H9 (cell line): ENCODE measurements around the gene LILRA5. TPM values are rescaled to one million over a fixed set of nuclear protein-coding genes. Genes with fewer than 3 reads are reported as not detected.
"Not testable (repeated sequence)": the region's sequence is repeated elsewhere in the genome, so short reads cannot be mapped to it uniquely, and the experiment has no call there.

Experiments used
- DNase-seq: peaks from one replicate; pipeline ENCODE4 v3.0.0-alpha.2; 2017
- H2AFZ ChIP-seq: one replicate; pipeline ENCODE4 v1.6.1; 2013; ENCODE audit warnings: mild to moderate bottlenecking, low read length, control low read depth, moderate library complexity
- H2AK5ac ChIP-seq: 2 replicates; pipeline ENCODE4 v1.6.1; 2013; ENCODE audit warnings: low read length, control low read depth, mixed read lengths; ENCODE audit not compliant: insufficient read length
- H2BK120ac ChIP-seq: one replicate; pipeline ENCODE4 v1.6.1; 2013; ENCODE audit warnings: low read depth, mild to moderate bottlenecking, low read length, control low read depth, inconsistent platforms; ENCODE audit not compliant: poor library complexity, severe bottlenecking
- H2BK12ac ChIP-seq: 2 replicates; pipeline ENCODE4 v1.6.1; 2013; ENCODE audit warnings: low read length, control low read depth, mixed read lengths, low read depth; ENCODE audit not compliant: insufficient read length
- H2BK15ac ChIP-seq: 2 replicates; pipeline ENCODE4 v1.6.1; 2013; ENCODE audit warnings: low read depth, low read length, control low read depth
- H2BK20ac ChIP-seq: one replicate; pipeline ENCODE4 v1.6.1; 2013; ENCODE audit warnings: low read depth, mild to moderate bottlenecking, low read length, control low read depth, inconsistent platforms; ENCODE audit not compliant: poor library complexity, severe bottlenecking
- H2BK5ac ChIP-seq: 2 replicates; pipeline ENCODE4 v1.6.1; 2013; ENCODE audit warnings: low read length, control low read depth, mixed read lengths; ENCODE audit not compliant: insufficient read length
- H3K14ac ChIP-seq: 2 replicates; pipeline ENCODE4 v1.6.1; 2013; ENCODE audit warnings: low read length, control low read depth; ENCODE audit not compliant: insufficient read depth
- H3K18ac ChIP-seq: 2 replicates; pipeline ENCODE4 v1.6.1; 2013; ENCODE audit warnings: low read depth, mild to moderate bottlenecking, mixed read lengths, low read length, control low read depth; ENCODE audit not compliant: insufficient read length
- H3K23ac ChIP-seq: 2 replicates; pipeline ENCODE4 v1.6.1; 2013; ENCODE audit warnings: low read length, control low read depth, mixed read lengths, low read depth; ENCODE audit not compliant: insufficient read length
- H3K23me2 ChIP-seq: 2 replicates; pipeline ENCODE4 v1.6.1; 2013; ENCODE audit warnings: low read depth, mild to moderate bottlenecking, mixed read lengths, low read length, control low read depth; ENCODE audit not compliant: insufficient read length, poor library complexity, severe bottlenecking
- H3K27ac ChIP-seq: 2 replicates; pipeline ENCODE4 v1.5.1; 2013; ENCODE audit warnings: low read length, control low read depth, mixed read lengths, low read depth; ENCODE audit not compliant: insufficient read length
- H3K27me3 ChIP-seq: 2 replicates; pipeline ENCODE4 v1.6.1; 2013; ENCODE audit warnings: low read length, control low read depth, inconsistent platforms; ENCODE audit not compliant: insufficient read depth
- H3K4ac ChIP-seq: 2 replicates; pipeline ENCODE4 v1.6.1; 2013; ENCODE audit warnings: low read depth, mild to moderate bottlenecking, control low read depth, inconsistent platforms, low read length, moderate library complexity
- H3K4me1 ChIP-seq: 2 replicates; pipeline ENCODE4 v1.6.1; 2013; ENCODE audit warnings: low read length, control low read depth, inconsistent platforms; ENCODE audit not compliant: insufficient read depth
- H3K4me2 ChIP-seq: 2 replicates; pipeline ENCODE4 v1.6.1; 2013; ENCODE audit warnings: low read length, control low read depth, mixed read lengths; ENCODE audit not compliant: insufficient read length, insufficient read depth
- H3K56ac ChIP-seq: 2 replicates; pipeline ENCODE4 v1.6.1; 2013; ENCODE audit warnings: low read depth, mild to moderate bottlenecking, mixed read lengths, low read length, control low read depth; ENCODE audit not compliant: insufficient read length
- H3K79me1 ChIP-seq: 2 replicates; pipeline ENCODE4 v1.6.1; 2013; ENCODE audit warnings: low read depth, mild to moderate bottlenecking, moderate library complexity, low read length, control low read depth, inconsistent platforms; ENCODE audit not compliant: insufficient read depth, poor library complexity, severe bottlenecking
- H3K79me2 ChIP-seq: 2 replicates; pipeline ENCODE4 v1.6.1; 2013; ENCODE audit warnings: low read length, control low read depth, inconsistent platforms; ENCODE audit not compliant: insufficient read depth
- H3K9ac ChIP-seq: 2 replicates; pipeline ENCODE4 v1.6.1; 2013; ENCODE audit warnings: low read length, control low read depth, mixed read lengths; ENCODE audit not compliant: insufficient read length; ENCODE audit errors: extremely low read depth
- H3K9me3 ChIP-seq: one replicate; pipeline ENCODE4 v1.6.1; 2013; ENCODE audit warnings: low read depth, low read length, inconsistent platforms; ENCODE audit not compliant: control insufficient read depth
- H3T11ph ChIP-seq: one replicate; pipeline ENCODE4 v1.6.1; 2013; ENCODE audit warnings: mild to moderate bottlenecking, low read length, control low read depth, inconsistent platforms
- H4K20me1 ChIP-seq: one replicate; pipeline ENCODE4 v1.6.1; 2013; ENCODE audit not compliant: control insufficient read depth, insufficient read length, insufficient read depth
- H4K5ac ChIP-seq: 2 replicates; pipeline ENCODE4 v1.6.1; 2013; ENCODE audit warnings: low read depth, mild to moderate bottlenecking, mixed read lengths, low read length, control low read depth; ENCODE audit not compliant: insufficient read length
- H4K8ac ChIP-seq: replicated peaks from 2 replicates; pipeline ENCODE4 v1.6.1; 2013; ENCODE audit warnings: low read length, control low read depth, mixed read lengths, low read depth; ENCODE audit not compliant: insufficient read length
- H4K91ac ChIP-seq: 2 replicates; pipeline ENCODE4 v1.6.1; 2013; ENCODE audit warnings: low read depth, mild to moderate bottlenecking, moderate library complexity, mixed read lengths, low read length, control low read depth; ENCODE audit not compliant: insufficient read length
- H3K27ac Mint-ChIP-seq, 3 experiments: 2 replicates in 2 of 3; 3 replicates in 1 of 3; pipeline ENCODE4 v1.8.0; 2020 to 2021; ENCODE audit warnings: mixed read lengths in 3 of 3, mild to moderate bottlenecking in 1 of 3, moderate library complexity in 1 of 3
- H3K27me3 Mint-ChIP-seq: 2 replicates; pipeline ENCODE4 v1.8.0; 2021; ENCODE audit warnings: low read depth, mild to moderate bottlenecking, moderate library complexity, mixed read lengths
- H3K36me3 Mint-ChIP-seq, 3 experiments: 2 replicates in 2 of 3; 3 replicates in 1 of 3; pipeline ENCODE4 v1.8.0; 2020 to 2021; ENCODE audit warnings: low read depth in 3 of 3, mixed read lengths in 3 of 3; ENCODE audit not compliant: insufficient read depth in 1 of 3
- H3K4me1 Mint-ChIP-seq, 2 experiments: 2 replicates each; pipeline ENCODE4 v1.8.0; 2020; ENCODE audit warnings: mixed read lengths in 2 of 2
- H3K4me3 Mint-ChIP-seq, 2 experiments: 2 replicates in 1 of 2; 3 replicates in 1 of 2; pipeline ENCODE4 v1.8.0; 2020 to 2021; ENCODE audit warnings: mild to moderate bottlenecking in 2 of 2, mixed read lengths in 2 of 2, moderate library complexity in 1 of 2
- H3K9me3 Mint-ChIP-seq, 2 experiments: 2 replicates in 1 of 2; 3 replicates in 1 of 2; pipeline ENCODE4 v1.8.0; 2020; ENCODE audit warnings: mild to moderate bottlenecking in 2 of 2, mixed read lengths in 2 of 2, moderate library complexity in 1 of 2
- WGBS: extraction: QIAGEN DNeasy Blood & Tissue Kit; methylation state at CpG from one replicate; pipeline ENCODE4 v1.1.7; 2013; ENCODE audit warnings: missing lambda C conversion rate, low lambda C conversion rate, mixed read lengths; ENCODE audit not compliant: insufficient read length; ENCODE audit errors: extremely low coverage; 5-methylcytosine and 5-hydroxymethylcytosine counted together
- total RNA-seq: library from RNA; stranded (reverse); gene quantifications from 2 replicates; pipeline ENCODE4 v1.2.1, GENCODE V29; 2021

The LILRA5 gene
- total RNA-seq, 1 experiment from 2014 or later = not detected

- WGBS = no CpG with 5 or more reads among the region's 12 CpGs
- not testable (repeated sequence) for H3K27me3 ChIP-seq, H3K56ac ChIP-seq, H2BK5ac ChIP-seq, H4K20me1 ChIP-seq, H2BK120ac ChIP-seq, H3K23me2 ChIP-seq, H4K5ac ChIP-seq, H3K9ac ChIP-seq, H3K36me3 Mint-ChIP-seq, H3K4ac ChIP-seq, H3K14ac ChIP-seq, H3K27ac Mint-ChIP-seq, H2BK20ac ChIP-seq, H3K23ac ChIP-seq, H3K79me2 ChIP-seq, H2AFZ ChIP-seq, H3K18ac ChIP-seq, H3K79me1 ChIP-seq, H3K4me3 Mint-ChIP-seq, H4K91ac ChIP-seq, H2BK15ac ChIP-seq, H3K4me2 ChIP-seq, H3K9me3 ChIP-seq, H4K8ac ChIP-seq, H2AK5ac ChIP-seq, H2BK12ac ChIP-seq, H3K4me1 ChIP-seq, H3K27ac ChIP-seq, H3T11ph ChIP-seq, DNase-seq
- peaks cover 0 to 13% of the 10 kb centered on the region in 2 experiments; a peak in 2 of 4 replicates for H3K4me1 Mint-ChIP-seq
- H3K9me3 Mint-ChIP-seq = peaks cover 0 to 68% of the 10 kb centered on the region in 2 experiments; a peak in 2 of 5 replicates
- H3K27me3 Mint-ChIP-seq = peaks cover 38% of the 10 kb centered on the region
These were observed 27.4 kb downstream of the LILRA5 start for GRCh38 chr19:54285427-54286056.
